Type B pancreatic cell (in vitro differentiated cells): ENCODE measurements around the gene MYO18B. TPM values are rescaled to one million over a fixed set of nuclear protein-coding genes. Genes with fewer than 3 reads are reported as not detected.

Experiments used
- DNase-seq: peaks from one replicate; pipeline ENCODE4 v3.0.0; 2021; ENCODE audit warnings: mixed read lengths; ENCODE audit not compliant: unreplicated experiment; ENCODE audit errors: extremely low spot score
- H3K27ac Mint-ChIP-seq: 2 replicates; pipeline ENCODE4 v1.8.0; 2021; ENCODE audit warnings: mild to moderate bottlenecking, mixed read lengths
- H3K27me3 Mint-ChIP-seq: 2 replicates; pipeline ENCODE4 v1.8.0; 2021; ENCODE audit warnings: mixed read lengths
- H3K36me3 Mint-ChIP-seq: 2 replicates; pipeline ENCODE4 v1.8.0; 2021; ENCODE audit warnings: mixed read lengths
- H3K4me1 Mint-ChIP-seq: one replicate; pipeline ENCODE4 v1.8.0; 2021; ENCODE audit warnings: mixed read lengths; ENCODE audit not compliant: unreplicated experiment
- H3K4me3 Mint-ChIP-seq: 2 replicates; pipeline ENCODE4 v1.8.0; 2021; ENCODE audit warnings: mild to moderate bottlenecking, mixed read lengths
- H3K9me3 Mint-ChIP-seq: 2 replicates; pipeline ENCODE4 v1.8.0; 2021; ENCODE audit warnings: mixed read lengths
- CTCF ChIP-seq: fragments of 200-600 bp; sonication (generic); conservative IDR thresholded peaks from 2 replicates; pipeline ENCODE4 v1.5.0; 2021; ENCODE audit warnings: antibody characterized with exemption, mild to moderate bottlenecking
- total RNA-seq: library from RNA; stranded (reverse); gene quantifications from 2 replicates; pipeline ENCODE4 v1.2.1, GENCODE V29; 2021; ENCODE audit warnings: low replicate concordance

Gene MYO18B
- total RNA-seq, 1 donor from 2014 or later, result 0.10 TPM

GRCh38 chr22:25969901-25970300, 227.9 kb downstream of the MYO18B start:
- H3K9me3 Mint-ChIP-seq, result peaks cover 6% of the 10 kb centered on the region
- peaks cover 10% of the 10 kb centered on the region for H3K4me1 Mint-ChIP-seq
- no peak for DNase-seq
- no peak overlapping the region for H3K27ac Mint-ChIP-seq
- H3K4me3 Mint-ChIP-seq, result no peak overlapping the region
- no peak for TF ChIP-seq CTCF
- no peaks in the 10 kb centered on the region for H3K36me3 Mint-ChIP-seq
- H3K27me3 Mint-ChIP-seq, result peaks cover 45% of the 10 kb centered on the region

GRCh38 chr22:25970374-25970911, 228.5 kb downstream of the MYO18B start:
- Mint-ChIP-seq H3K36me3 (no peaks in the 10 kb centered on the region), H3K27me3 (peaks cover 45% of the 10 kb centered on the region), H3K9me3 (peaks cover 1% of the 10 kb centered on the region), H3K27ac (no peak overlapping the region), H3K4me1 (peaks cover 10% of the 10 kb centered on the region), H3K4me3 (no peak overlapping the region)
- TF ChIP-seq CTCF, result no peak
- DNase-seq, result no peak

GRCh38 chr22:25970999-25971811, 229.2 kb downstream of the MYO18B start:
- no peaks in the 10 kb centered on the region for H3K36me3 Mint-ChIP-seq
- peaks cover 6% of the 10 kb centered on the region for H3K4me1 Mint-ChIP-seq
- no peak for TF ChIP-seq CTCF
- H3K27me3 Mint-ChIP-seq, result peaks cover 40% of the 10 kb centered on the region
- no peak overlapping the region for H3K27ac Mint-ChIP-seq
- no peaks in the 10 kb centered on the region for H3K9me3 Mint-ChIP-seq
- no peak overlapping the region for H3K4me3 Mint-ChIP-seq
- DNase-seq, result no peak

GRCh38 chr22:25972397-25972796, 230.4 kb downstream of the MYO18B start:
- Mint-ChIP-seq H3K27ac (no peak overlapping the region), H3K9me3 (no peaks in the 10 kb centered on the region), H3K36me3 (no peaks in the 10 kb centered on the region), H3K27me3 (peaks cover 34% of the 10 kb centered on the region), H3K4me3 (no peak overlapping the region), H3K4me1 (no peaks in the 10 kb centered on the region)
- TF ChIP-seq CTCF, result no peak
- no peak for DNase-seq

- H3K9me3 Mint-ChIP-seq, result no peaks in the 10 kb centered on the region
- no peak overlapping the region for H3K4me3 Mint-ChIP-seq
- H3K36me3 Mint-ChIP-seq, result no peaks in the 10 kb centered on the region
- TF ChIP-seq CTCF, result no peak
- DNase-seq, result no peak
- H3K27me3 Mint-ChIP-seq, result peaks cover 42% of the 10 kb centered on the region
- H3K27ac Mint-ChIP-seq, result no peak overlapping the region
- H3K4me1 Mint-ChIP-seq, result no peaks in the 10 kb centered on the region
These were observed 234.4 kb downstream of the MYO18B start for GRCh38 chr22:25976356-25976755.
